Progenitor cell of endocrine pancreas (in vitro differentiated cells): Measurements from ENCODE around the gene PFAS. TPM values are rescaled to one million over a fixed set of nuclear protein-coding genes. Genes with fewer than 3 reads are reported as not detected.

Experiments used
- DNase-seq: peaks from one replicate; pipeline ENCODE4 v3.0.0; 2021; ENCODE audit warnings: low spot score; ENCODE audit not compliant: unreplicated experiment
- H3K27ac Mint-ChIP-seq: 2 replicates; pipeline ENCODE4 v1.8.0; 2021; ENCODE audit warnings: mild to moderate bottlenecking, moderate library complexity, mixed read lengths
- H3K27me3 Mint-ChIP-seq: 2 replicates; pipeline ENCODE4 v1.8.0; 2021; ENCODE audit warnings: mixed read lengths
- H3K36me3 Mint-ChIP-seq: 2 replicates; pipeline ENCODE4 v1.8.0; 2022; ENCODE audit warnings: mixed read lengths; ENCODE audit not compliant: insufficient read depth
- H3K4me1 Mint-ChIP-seq: 2 replicates; pipeline ENCODE4 v1.8.0; 2021; ENCODE audit warnings: low read depth, mixed read lengths
- H3K4me3 Mint-ChIP-seq: 2 replicates; pipeline ENCODE4 v1.8.0; 2021; ENCODE audit warnings: low read depth, mild to moderate bottlenecking, moderate library complexity, mixed read lengths
- H3K9me3 Mint-ChIP-seq: 2 replicates; pipeline ENCODE4 v1.8.0; 2021; ENCODE audit warnings: low read depth, mixed read lengths
- total RNA-seq: library from RNA; stranded (reverse); gene quantifications from 2 replicates; pipeline ENCODE4 v1.2.1, GENCODE V29; 2021
- TF ChIP-seq, protein P1 (sequence below): fragments of 200-600 bp; sonication (generic); IDR thresholded peaks from one replicate; pipeline ENCODE4 v1.5.0; 2021; ENCODE audit warnings: antibody characterized with exemption, mild to moderate bottlenecking; ENCODE audit not compliant: unreplicated experiment

The PFAS gene
- total RNA-seq, 1 donor from 2014 or later: 110 TPM

DNA sequence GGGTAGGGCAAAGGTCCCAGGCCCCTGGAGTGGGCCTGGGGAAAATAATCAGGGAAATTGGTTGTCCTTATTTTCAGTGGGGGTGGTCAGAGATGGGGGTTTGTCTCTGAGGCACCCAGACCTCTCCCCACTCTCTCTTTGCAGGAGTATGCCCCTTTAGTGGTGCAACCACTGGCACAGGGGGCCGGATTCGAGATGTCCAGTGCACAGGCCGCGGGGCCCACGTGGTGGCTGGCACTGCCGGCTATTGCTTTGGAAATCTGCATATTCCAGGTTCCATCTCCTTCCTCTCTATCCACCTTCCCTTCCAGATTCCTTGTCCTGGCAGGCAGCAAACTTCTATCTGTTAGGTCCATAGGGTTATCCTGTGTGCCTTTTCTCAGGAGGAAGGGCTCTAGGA lies 7.6 kb downstream of the PFAS start:
- TF ChIP-seq, protein P1, sequence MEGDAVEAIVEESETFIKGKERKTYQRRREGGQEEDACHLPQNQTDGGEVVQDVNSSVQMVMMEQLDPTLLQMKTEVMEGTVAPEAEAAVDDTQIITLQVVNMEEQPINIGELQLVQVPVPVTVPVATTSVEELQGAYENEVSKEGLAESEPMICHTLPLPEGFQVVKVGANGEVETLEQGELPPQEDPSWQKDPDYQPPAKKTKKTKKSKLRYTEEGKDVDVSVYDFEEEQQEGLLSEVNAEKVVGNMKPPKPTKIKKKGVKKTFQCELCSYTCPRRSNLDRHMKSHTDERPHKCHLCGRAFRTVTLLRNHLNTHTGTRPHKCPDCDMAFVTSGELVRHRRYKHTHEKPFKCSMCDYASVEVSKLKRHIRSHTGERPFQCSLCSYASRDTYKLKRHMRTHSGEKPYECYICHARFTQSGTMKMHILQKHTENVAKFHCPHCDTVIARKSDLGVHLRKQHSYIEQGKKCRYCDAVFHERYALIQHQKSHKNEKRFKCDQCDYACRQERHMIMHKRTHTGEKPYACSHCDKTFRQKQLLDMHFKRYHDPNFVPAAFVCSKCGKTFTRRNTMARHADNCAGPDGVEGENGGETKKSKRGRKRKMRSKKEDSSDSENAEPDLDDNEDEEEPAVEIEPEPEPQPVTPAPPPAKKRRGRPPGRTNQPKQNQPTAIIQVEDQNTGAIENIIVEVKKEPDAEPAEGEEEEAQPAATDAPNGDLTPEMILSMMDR: no peak
- H3K27ac Mint-ChIP-seq: no peak overlapping the region
- H3K36me3 Mint-ChIP-seq: peaks cover 18% of the 10 kb centered on the region
- no peaks in the 10 kb centered on the region for H3K27me3 Mint-ChIP-seq
- no peak overlapping the region for H3K4me3 Mint-ChIP-seq
- no peaks in the 10 kb centered on the region for H3K9me3 Mint-ChIP-seq
- H3K4me1 Mint-ChIP-seq: no peaks in the 10 kb centered on the region
- no peak for DNase-seq

DNA sequence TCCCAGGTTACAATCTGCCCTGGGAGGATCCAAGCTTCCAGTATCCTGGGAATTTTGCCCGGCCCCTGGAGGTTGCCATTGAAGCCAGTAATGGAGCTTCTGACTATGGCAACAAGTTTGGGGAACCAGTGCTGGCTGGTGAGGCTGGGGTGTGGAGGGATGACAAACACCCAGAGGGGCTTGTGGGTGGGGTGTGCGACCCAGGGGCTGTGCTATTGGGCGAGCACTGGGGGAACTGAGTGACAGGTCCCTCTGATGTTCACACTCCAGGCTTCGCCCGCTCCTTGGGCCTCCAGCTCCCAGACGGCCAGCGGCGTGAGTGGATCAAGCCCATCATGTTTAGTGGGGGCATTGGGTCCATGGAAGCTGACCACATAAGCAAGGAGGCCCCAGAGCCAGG lies 8.7 kb downstream of the PFAS start:
- Mint-ChIP-seq H3K36me3 (peaks cover 22% of the 10 kb centered on the region), H3K4me1 (no peaks in the 10 kb centered on the region)
- TF ChIP-seq, protein P1: no peak

DNA sequence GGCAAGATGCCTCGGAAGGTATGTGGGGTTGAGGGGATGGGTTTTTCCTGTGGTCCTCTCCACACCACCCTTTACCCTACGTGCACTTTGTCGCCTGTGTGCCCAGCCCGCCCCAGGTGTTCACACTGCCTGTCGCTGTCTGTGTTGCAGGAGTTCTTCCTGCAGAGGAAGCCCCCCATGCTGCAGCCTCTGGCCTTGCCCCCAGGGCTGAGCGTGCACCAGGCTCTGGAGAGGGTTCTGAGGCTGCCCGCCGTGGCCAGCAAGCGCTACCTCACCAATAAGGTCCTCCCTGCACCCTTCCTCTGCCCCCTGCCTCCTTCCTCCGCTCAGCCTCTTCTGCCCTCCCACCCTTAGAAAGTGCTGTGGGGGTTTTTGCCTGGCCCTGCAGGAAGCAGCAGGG lies 15.2 kb downstream of the PFAS start:
- H3K4me3 Mint-ChIP-seq: no peak overlapping the region
- no peaks in the 10 kb centered on the region for H3K4me1 Mint-ChIP-seq
- H3K27ac Mint-ChIP-seq: no peak overlapping the region
- no peaks in the 10 kb centered on the region for H3K9me3 Mint-ChIP-seq
- DNase-seq: no peak
- peaks cover 25% of the 10 kb centered on the region for H3K36me3 Mint-ChIP-seq
- TF ChIP-seq, protein P1: no peak
- H3K27me3 Mint-ChIP-seq: no peaks in the 10 kb centered on the region

More for the DNA sequence above, 8.7 kb downstream of the PFAS start:
- Mint-ChIP-seq H3K27ac (no peak overlapping the region), H3K4me3 (no peak overlapping the region), H3K27me3 (no peaks in the 10 kb centered on the region), H3K9me3 (no peaks in the 10 kb centered on the region)
- no peak for DNase-seq

DNA sequence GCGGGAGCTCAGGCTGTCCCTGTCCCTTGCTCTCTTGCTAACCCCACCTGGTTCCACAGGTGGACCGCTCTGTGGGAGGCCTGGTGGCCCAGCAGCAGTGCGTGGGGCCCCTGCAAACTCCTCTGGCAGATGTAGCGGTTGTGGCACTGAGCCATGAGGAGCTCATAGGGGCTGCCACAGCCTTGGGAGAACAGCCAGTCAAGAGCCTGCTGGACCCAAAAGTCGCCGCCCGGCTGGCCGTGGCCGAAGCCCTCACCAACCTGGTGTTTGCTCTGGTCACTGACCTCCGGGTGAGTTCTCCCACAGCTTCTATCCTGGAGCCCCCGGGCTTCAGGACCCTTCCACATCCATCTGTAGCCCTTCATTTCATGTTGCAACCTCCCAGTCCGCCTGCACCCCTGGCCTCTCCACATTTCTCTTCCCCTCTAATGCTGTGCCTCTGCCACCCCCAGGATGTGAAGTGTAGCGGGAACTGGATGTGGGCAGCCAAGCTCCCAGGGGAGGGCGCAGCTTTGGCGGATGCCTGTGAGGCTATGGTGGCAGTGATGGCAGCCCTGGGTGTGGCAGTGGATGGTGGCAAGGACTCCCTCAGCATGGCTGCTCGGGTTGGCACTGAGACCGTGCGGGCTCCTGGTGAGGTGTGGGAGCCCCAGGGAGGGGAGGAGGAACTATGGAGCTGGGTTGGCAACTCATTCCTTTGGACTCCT lies 15.9 kb downstream of the PFAS start:
- Mint-ChIP-seq H3K9me3 (no peaks in the 10 kb centered on the region), H3K4me1 (no peaks in the 10 kb centered on the region), H3K4me3 (no peak overlapping the region), H3K27me3 (no peaks in the 10 kb centered on the region), H3K36me3 (peaks cover 25% of the 10 kb centered on the region), H3K27ac (no peak overlapping the region)
- no peak for DNase-seq
- TF ChIP-seq, protein P1: no peak

DNA sequence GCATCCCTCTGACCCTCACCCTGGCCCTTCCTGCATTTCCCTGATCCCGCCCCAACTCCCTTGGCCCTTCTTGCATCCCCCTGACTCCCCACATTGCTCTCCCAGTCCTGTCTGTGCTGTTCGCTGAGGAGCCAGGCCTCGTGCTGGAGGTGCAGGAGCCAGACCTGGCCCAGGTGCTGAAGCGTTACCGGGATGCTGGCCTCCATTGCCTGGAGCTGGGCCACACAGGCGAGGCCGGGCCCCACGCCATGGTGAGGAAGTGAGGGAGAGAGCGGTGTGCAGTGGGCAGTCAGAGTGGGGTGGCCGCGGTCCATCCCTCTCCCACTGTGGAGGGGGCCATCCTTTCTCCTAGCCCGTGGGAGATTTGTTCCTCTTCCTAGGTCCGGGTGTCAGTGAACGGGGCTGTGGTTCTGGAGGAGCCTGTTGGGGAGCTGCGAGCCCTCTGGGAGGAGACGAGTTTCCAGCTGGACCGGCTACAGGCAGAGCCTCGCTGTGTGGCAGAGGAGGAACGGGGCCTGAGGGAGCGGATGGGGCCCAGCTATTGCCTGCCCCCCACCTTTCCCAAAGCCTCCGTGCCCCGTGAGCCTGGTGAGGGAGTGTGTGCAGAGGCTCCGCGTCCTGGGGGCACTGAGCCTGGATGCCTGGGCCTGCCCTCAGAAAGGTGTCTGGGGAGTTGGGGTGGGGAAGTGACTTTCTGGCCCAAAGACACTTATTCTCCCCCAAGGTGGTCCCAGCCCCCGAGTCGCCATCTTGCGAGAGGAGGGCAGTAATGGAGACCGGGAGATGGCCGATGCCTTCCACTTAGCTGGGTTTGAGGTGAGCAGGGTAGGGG lies 17.8 kb downstream of the PFAS start:
- Mint-ChIP-seq H3K9me3 (no peaks in the 10 kb centered on the region), H3K27ac (no peak overlapping the region), H3K36me3 (peaks cover 15% of the 10 kb centered on the region), H3K27me3 (no peaks in the 10 kb centered on the region), H3K4me1 (no peaks in the 10 kb centered on the region), H3K4me3 (no peak overlapping the region)
- DNase-seq: no peak
- TF ChIP-seq, protein P1: no peak
